ENCODE measurements around the gene TMX2.

Gene TMX2

GRCh38 chr11:57771365-57771764, 59.0 kb downstream of the TMX2 start:
- DNase-seq, result no peak

- no peak for DNase-seq
Measured at GRCh38 chr11:57772562-57772961, 60.2 kb downstream of the TMX2 start.

- no peak for DNase-seq
Measured at GRCh38 chr11:57773026-57773598, 60.7 kb downstream of the TMX2 start.

- DNase-seq, result no peak
Measured at GRCh38 chr11:57775491-57775890, 63.1 kb downstream of the TMX2 start.

- DNase-seq, result no peak
Measured at GRCh38 chr11:57776031-57776521, 63.7 kb downstream of the TMX2 start.

GRCh38 chr11:57776577-57777210, 64.3 kb downstream of the TMX2 start:
- no peak for DNase-seq

- DNase-seq, result no peak
Measured at GRCh38 chr11:57777969-57778317, 65.5 kb downstream of the TMX2 start.

GRCh38 chr11:57778318-57779037, 66.1 kb downstream of the TMX2 start:
- peak; percentile 29 for DNase-seq

GRCh38 chr11:57779276-57779675, 66.9 kb downstream of the TMX2 start:
- DNase-seq, result no peak

GRCh38 chr11:57781529-57781943, 69.1 kb downstream of the TMX2 start:
- no peak for DNase-seq

GRCh38 chr11:57785072-57785471, 72.7 kb downstream of the TMX2 start:
- DNase-seq, result no peak

- DNase-seq, result no peak
Measured at GRCh38 chr11:57786436-57786835, 74.0 kb downstream of the TMX2 start.

- DNase-seq, result no peak
Measured at GRCh38 chr11:57787006-57787604, 74.7 kb downstream of the TMX2 start.

GRCh38 chr11:57787920-57788702, 75.7 kb downstream of the TMX2 start:
- DNase-seq, result no peak

GRCh38 chr11:57788703-57789088, 76.3 kb downstream of the TMX2 start:
- DNase-seq, result no peak

All from COR-L47 (cell line).